Esophagus muscularis mucosa (tissue), 4 donors: ENCODE data around the gene KLF7. TPM values are rescaled to one million over a fixed set of nuclear protein-coding genes. Genes with fewer than 3 reads are reported as not detected.

ENCODE experiments used
- DNase-seq: peaks from one replicate; pipeline ENCODE4 v3.0.0-alpha.2; 2017; ENCODE audit errors: extremely low spot score
- H3K27ac ChIP-seq, 4 donors: fragments of 200-600 bp; sonication (generic); replicated peaks in 1 of 4; 1 replicate in 3 of 4; 2 replicates in 1 of 4; pipeline ENCODE4 v1.5.1; 2016 to 2019; ENCODE audit warnings: mild to moderate bottlenecking in 1 of 4
- H3K27me3 ChIP-seq, 4 donors: fragments of 200-600 bp; sonication (generic); one replicate each; pipeline versions ENCODE4 v1.5.1 to v1.6.0; 2016 to 2019
- H3K36me3 ChIP-seq, 4 donors: fragments of 200-600 bp; sonication (generic); one replicate each; pipeline ENCODE4 v1.5.1; 2016 to 2019
- H3K4me1 ChIP-seq, 4 donors: fragments of 200-600 bp; sonication (generic); one replicate each; pipeline ENCODE4 v1.5.1; 2016 to 2019
- H3K4me3 ChIP-seq, 4 donors: fragments of 200-600 bp; sonication (generic); 1 replicate in 2 of 4; 2 replicates in 2 of 4; pipeline ENCODE4 v1.5.1; 2016 to 2019; ENCODE audit warnings: mild to moderate bottlenecking in 4 of 4, moderate library complexity in 1 of 4
- H3K9me3 ChIP-seq, 4 donors: fragments of 200-600 bp; sonication (generic); 1 replicate in 3 of 4; 2 replicates in 1 of 4; pipeline ENCODE4 v1.5.1; 2016 to 2019
- CTCF ChIP-seq, 3 experiments: fragments of 200-600 bp in 2 of 3; fragments of 450-650 bp in 1 of 3; sonication (generic) in 2 of 3; IDR thresholded peaks; one replicate each; pipeline ENCODE4 v1.5.1; 2017 to 2019; ENCODE audit warnings: antibody characterized with exemption in 3 of 3, mild to moderate bottlenecking in 2 of 3, moderate library complexity in 1 of 3
- EP300 ChIP-seq: sonication (generic); formaldehyde crosslinking; IDR thresholded peaks from one replicate; pipeline ENCODE4 v1.6.1; 2017; ENCODE audit warnings: antibody characterized with exemption
- POLR2A ChIP-seq: fragments of 450-650 bp; IDR thresholded peaks from one replicate; pipeline ENCODE4 v1.6.1; 2017; ENCODE audit warnings: antibody characterized with exemption, moderate library complexity, mild to moderate bottlenecking, low read depth
- POLR2AphosphoS5 ChIP-seq, 2 donors: sonication (generic); formaldehyde crosslinking; IDR thresholded peaks; one replicate each; pipeline ENCODE4 v1.6.1; 2017; ENCODE audit warnings: antibody characterized with exemption in 2 of 2
- WGBS: methylation state at CpG from one replicate; pipeline ENCODE4 v1.1.5; 2018; 5-methylcytosine and 5-hydroxymethylcytosine counted together
- intact Hi-C: fragments of 100-400 bp; cut with DNase I; formaldehyde crosslinking; loops from one replicate; pipeline ENCODE4 v1.15.1; 2023
- total RNA-seq, 4 donors: library from RNA; depleted of rRNA; stranded (reverse); fragments of >200 nt; gene quantifications; one replicate each; pipeline versions ENCODE4 v1.1.0 to v1.2.1, GENCODE V29; 2016

KLF7 gene
- total RNA-seq, 4 donors from 2014 or later, result 25.3 to 47.4 (median 36.9) TPM

DNA sequence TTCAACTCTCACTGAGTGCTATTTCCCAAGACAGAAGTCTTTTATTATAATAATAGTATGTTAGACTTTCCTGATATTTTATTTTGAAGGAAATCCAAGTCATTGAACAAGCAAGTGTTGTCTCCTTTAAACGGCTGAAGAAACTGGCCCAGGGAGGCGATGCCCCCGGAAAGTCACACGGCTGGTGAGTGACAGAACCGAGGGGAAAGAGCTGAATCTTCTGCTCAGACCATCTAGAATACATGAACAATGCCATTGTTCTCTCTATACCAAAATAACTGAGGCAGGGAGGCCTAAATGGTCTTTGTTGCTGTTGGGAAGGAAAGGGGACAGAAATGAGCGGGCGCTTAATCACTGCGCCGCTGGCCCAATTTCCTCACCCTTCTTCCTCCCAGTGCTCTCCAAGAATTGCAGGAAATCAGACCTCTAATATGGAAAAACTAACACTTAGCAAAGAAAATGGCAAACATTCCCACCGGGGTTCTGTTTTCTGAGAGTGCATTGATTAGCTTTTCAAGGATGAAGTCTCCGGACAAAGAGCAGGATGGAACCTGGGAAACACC lies 101.5 kb downstream of the KLF7 start:
- no peaks in the 10 kb centered on the region for H3K27me3 ChIP-seq
- TF ChIP-seq POLR2AphosphoS5 (IDR thresholded peaks at IDR 0.05) (no peak), EP300 (no peak), POLR2A (no peak), CTCF (IDR thresholded peaks at IDR 0.05) (no peak)
- WGBS, result 91% methylated on average over 11 of the region's 11 CpGs

DNA sequence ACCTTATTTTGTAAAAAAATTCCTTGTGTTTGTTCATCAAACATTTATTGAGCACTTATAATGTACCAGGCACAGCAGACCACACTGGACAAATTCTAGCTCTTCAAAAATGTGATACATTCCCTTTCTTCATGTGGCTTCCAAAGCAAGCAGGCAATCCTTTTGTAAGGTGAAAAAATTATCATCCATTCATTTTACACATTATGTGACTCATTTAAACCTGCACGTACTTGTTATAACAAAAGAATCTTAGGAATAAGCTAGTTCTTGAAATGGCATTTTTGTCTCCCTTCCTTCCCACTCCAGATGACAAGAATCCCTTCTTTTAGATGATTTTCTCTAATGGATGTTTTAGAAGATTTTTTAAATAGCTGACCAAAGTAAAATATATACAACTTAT lies 104.6 kb downstream of the KLF7 start:
- intact Hi-C loops, result no loop called here
- Histone ChIP-seq H3K27ac (no peak overlapping the region), H3K4me3 (no peak overlapping the region), H3K9me3 (no peaks in the 10 kb centered on the region), H3K27me3 (no peaks in the 10 kb centered on the region), H3K36me3 (no peaks in the 10 kb centered on the region), H3K4me1 (peaks cover 0 to 12% (median 4%) of the 10 kb centered on the region in 4 donors)
- DNase-seq, result no peak
- TF ChIP-seq EP300 (no peak), POLR2A (no peak), POLR2AphosphoS5 (IDR thresholded peaks at IDR 0.05) (no peak), CTCF (IDR thresholded peaks at IDR 0.05) (no peak)
- WGBS, result 52% methylated on average over 1 of the region's 1 CpG

More for the DNA sequence above, 101.5 kb downstream of the KLF7 start:
- H3K9me3 ChIP-seq, result no peaks in the 10 kb centered on the region
- intact Hi-C loops, result no loop called here
- H3K4me1 ChIP-seq, result peaks cover 3 to 19% (median 10%) of the 10 kb centered on the region in 4 donors
- no peak for DNase-seq
- H3K4me3 ChIP-seq, result no peak overlapping the region
- no peak overlapping the region for H3K27ac ChIP-seq
- no peaks in the 10 kb centered on the region for H3K36me3 ChIP-seq

- no peaks in the 10 kb centered on the region for H3K36me3 ChIP-seq
- DNase-seq, result no peak
- intact Hi-C loops, result no loop called here
- no peaks in the 10 kb centered on the region for H3K9me3 ChIP-seq
- H3K4me1 ChIP-seq, result no peaks in the 10 kb centered on the region
- TF ChIP-seq EP300 (no peak), CTCF (IDR thresholded peaks at IDR 0.05) (no peak), POLR2A (no peak)
- H3K27me3 ChIP-seq, result no peaks in the 10 kb centered on the region
- 76% methylated on average over 6 of the region's 6 CpGs for WGBS
- no peak overlapping the region for H3K27ac ChIP-seq
- H3K4me3 ChIP-seq, result no peak overlapping the region
These were observed 110.5 kb downstream of the KLF7 start for GRCh38 chr2:207055257-207055656.

- intact Hi-C loops, result no loop called here
- WGBS, result 81% methylated on average over 4 of the region's 4 CpGs
- no peak for TF ChIP-seq POLR2A
- TF ChIP-seq EP300, result no peak
- TF ChIP-seq POLR2AphosphoS5 (IDR thresholded peaks at IDR 0.05), result no peak
- no peak for TF ChIP-seq CTCF (IDR thresholded peaks at IDR 0.05)
These were observed 111.2 kb downstream of the KLF7 start for GRCh38 chr2:207054521-207054920.

GRCh38 chr2:207051385-207051965 lies 114.3 kb downstream of the KLF7 start:
- Histone ChIP-seq H3K4me1 (peaks cover 0 to 6% (median 3%) of the 10 kb centered on the region in 4 donors), H3K4me3 (no peak overlapping the region), H3K36me3 (no peaks in the 10 kb centered on the region), H3K27ac (no peak overlapping the region), H3K27me3 (no peaks in the 10 kb centered on the region), H3K9me3 (no peaks in the 10 kb centered on the region)
- intact Hi-C loops, result no loop called here
- WGBS, result 79% methylated on average over 3 of the region's 3 CpGs
- DNase-seq, result no peak
- TF ChIP-seq POLR2A (no peak), CTCF (IDR thresholded peaks at IDR 0.05) (no peak), POLR2AphosphoS5 (IDR thresholded peaks at IDR 0.05) (no peak), EP300 (no peak)

More at GRCh38 chr2:207054521-207054920, 111.2 kb downstream of the KLF7 start:
- Histone ChIP-seq H3K27ac (no peak overlapping the region), H3K4me1 (no peaks in the 10 kb centered on the region), H3K27me3 (no peaks in the 10 kb centered on the region), H3K36me3 (no peaks in the 10 kb centered on the region), H3K9me3 (no peaks in the 10 kb centered on the region), H3K4me3 (no peak overlapping the region)
- no peak for DNase-seq
